ENCODE results near the gene CCN2. TPM values are rescaled to one million over a fixed set of nuclear protein-coding genes. Genes with fewer than 3 reads are reported as not detected.
A peak's percentile ranks its signal among the peaks of the same experiment; 100 is the strongest.

CCN2 gene
- total RNA-seq, 2 experiments from 2014 or later: 0.36 TPM; not detected in 1

DNA sequence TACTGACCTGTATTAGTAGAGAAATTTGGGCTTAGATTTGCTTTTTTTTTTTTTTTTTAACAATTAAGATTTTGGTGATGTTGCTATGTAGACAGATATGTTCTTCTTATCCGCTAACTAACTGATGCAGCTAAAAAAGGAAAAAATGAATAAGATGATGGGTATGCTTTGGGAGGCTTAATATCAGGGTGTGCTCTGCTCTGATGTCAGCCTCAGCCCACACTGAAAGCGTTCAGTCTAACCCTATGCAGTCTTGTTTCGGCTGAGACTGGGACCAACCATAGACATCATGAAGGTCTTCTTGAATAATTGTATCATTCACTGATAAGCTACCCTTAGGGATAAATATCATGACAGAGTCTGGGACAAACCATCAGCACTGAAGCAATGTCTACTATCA lies 6.9 kb upstream of the CCN2 start:
- H4K20me1 ChIP-seq (ENCODE audit: insufficient read depth, low read length): no peaks in the 10 kb centered on the region
- H3K9me2 ChIP-seq (ENCODE audit: insufficient read depth, low read length): no peaks in the 10 kb centered on the region
- CTCF ChIA-PET (ENCODE audit: unreplicated experiment): no interaction called here
- no peaks in the 10 kb centered on the region for H3K79me2 ChIP-seq (ENCODE audit: insufficient read depth, low read depth, low read length)
- TF ChIP-seq EZH2phosphoT487 (IDR thresholded peaks at IDR 0.05; ENCODE audit: borderline replicate concordance, low read depth, low read length): no peak
- TF ChIP-seq, protein P1, sequence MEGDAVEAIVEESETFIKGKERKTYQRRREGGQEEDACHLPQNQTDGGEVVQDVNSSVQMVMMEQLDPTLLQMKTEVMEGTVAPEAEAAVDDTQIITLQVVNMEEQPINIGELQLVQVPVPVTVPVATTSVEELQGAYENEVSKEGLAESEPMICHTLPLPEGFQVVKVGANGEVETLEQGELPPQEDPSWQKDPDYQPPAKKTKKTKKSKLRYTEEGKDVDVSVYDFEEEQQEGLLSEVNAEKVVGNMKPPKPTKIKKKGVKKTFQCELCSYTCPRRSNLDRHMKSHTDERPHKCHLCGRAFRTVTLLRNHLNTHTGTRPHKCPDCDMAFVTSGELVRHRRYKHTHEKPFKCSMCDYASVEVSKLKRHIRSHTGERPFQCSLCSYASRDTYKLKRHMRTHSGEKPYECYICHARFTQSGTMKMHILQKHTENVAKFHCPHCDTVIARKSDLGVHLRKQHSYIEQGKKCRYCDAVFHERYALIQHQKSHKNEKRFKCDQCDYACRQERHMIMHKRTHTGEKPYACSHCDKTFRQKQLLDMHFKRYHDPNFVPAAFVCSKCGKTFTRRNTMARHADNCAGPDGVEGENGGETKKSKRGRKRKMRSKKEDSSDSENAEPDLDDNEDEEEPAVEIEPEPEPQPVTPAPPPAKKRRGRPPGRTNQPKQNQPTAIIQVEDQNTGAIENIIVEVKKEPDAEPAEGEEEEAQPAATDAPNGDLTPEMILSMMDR (conservative IDR thresholded peaks at IDR 0.05; ENCODE audit: low read length): no peak
- POLR2A ChIA-PET: interaction anchor here (0.6 to 1.0 kb wide), 4 partner anchors 12 to 1222 kb away, joined by 3 to 8 read pairs (median 3); no protein-coding TSS in a partner anchor
- intact Hi-C loops (cut with micrococcal nuclease; ENCODE audit: unreplicated experiment): no loop called here
- H3K36me3 ChIP-seq (ENCODE audit: insufficient read depth, low read length): no peaks in the 10 kb centered on the region
- no TSS peak for BruUV-seq (replicated peaks)
- no peak overlapping the region for H3K4me3 ChIP-seq (ENCODE audit: low read depth, low read length, poor library complexity, severe bottlenecking)
- H3K9me3 ChIP-seq (ENCODE audit: low read length): no peaks in the 10 kb centered on the region
- no peak for DNase-seq (ENCODE audit: low spot score)
- no peaks in the 10 kb centered on the region for H3K4me1 ChIP-seq (ENCODE audit: insufficient read depth, low read length, poor library complexity, severe bottlenecking)
- H3K4me2 ChIP-seq (ENCODE audit: low read length): no peak overlapping the region
- no peak overlapping the region for H2AFZ ChIP-seq (ENCODE audit: low read length)
- no peak overlapping the region for H3K27ac ChIP-seq (ENCODE audit: low read depth, low read length, poor library complexity, severe bottlenecking)

DNA sequence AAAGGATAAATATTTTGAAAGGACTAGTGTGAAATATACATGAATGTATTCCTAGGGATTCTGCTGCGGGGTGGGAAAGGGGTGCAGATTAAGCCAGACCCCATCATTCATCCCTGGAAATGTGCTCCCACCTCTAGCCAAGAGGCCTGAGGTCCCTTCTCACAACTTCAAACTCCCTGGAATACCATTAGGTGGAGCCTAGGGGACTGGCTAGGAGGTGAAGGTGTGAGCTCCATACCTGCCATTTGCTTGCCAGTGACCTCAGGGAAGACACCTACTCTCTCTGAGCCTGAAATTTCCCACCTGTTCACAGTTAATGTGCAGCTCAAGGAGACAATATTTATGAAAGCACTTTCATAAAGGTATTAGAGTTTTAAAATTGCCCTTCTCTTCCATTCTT lies 4.7 kb upstream of the CCN2 start:
- Histone ChIP-seq H3K36me3 (ENCODE audit: insufficient read depth, low read length) (no peaks in the 10 kb centered on the region), H3K9me3 (ENCODE audit: low read length) (no peaks in the 10 kb centered on the region), H3K27ac (ENCODE audit: low read depth, low read length, poor library complexity, severe bottlenecking) (no peak overlapping the region), H3K9me2 (ENCODE audit: insufficient read depth, low read length) (no peaks in the 10 kb centered on the region), H3K79me2 (ENCODE audit: insufficient read depth, low read depth, low read length) (no peaks in the 10 kb centered on the region), H3K4me3 (ENCODE audit: low read depth, low read length, poor library complexity, severe bottlenecking) (no peak overlapping the region), H3K4me2 (ENCODE audit: low read length) (no peak overlapping the region), H2AFZ (ENCODE audit: low read length) (0 out of 2 replicates have a peak overlapping the region, but pooled peaks have one; percentile 60), H3K4me1 (ENCODE audit: insufficient read depth, low read length, poor library complexity, severe bottlenecking) (no peaks in the 10 kb centered on the region), H4K20me1 (ENCODE audit: insufficient read depth, low read length) (no peaks in the 10 kb centered on the region)
- intact Hi-C loops (cut with micrococcal nuclease; ENCODE audit: unreplicated experiment): no loop called here
- no TSS peak for BruUV-seq (replicated peaks)
- TF ChIP-seq, protein P1 (conservative IDR thresholded peaks at IDR 0.05; ENCODE audit: low read length): no peak
- no peak for TF ChIP-seq EZH2phosphoT487 (IDR thresholded peaks at IDR 0.05; ENCODE audit: borderline replicate concordance, low read depth, low read length)
- no peak for DNase-seq (ENCODE audit: low spot score)
- CTCF ChIA-PET (ENCODE audit: unreplicated experiment): no interaction called here
- POLR2A ChIA-PET: interaction anchor here (0.8 to 1.0 kb wide), 3 partner anchors 10 to 24 kb away, joined by 3 to 6 read pairs (median 3); no protein-coding TSS in a partner anchor

DNA sequence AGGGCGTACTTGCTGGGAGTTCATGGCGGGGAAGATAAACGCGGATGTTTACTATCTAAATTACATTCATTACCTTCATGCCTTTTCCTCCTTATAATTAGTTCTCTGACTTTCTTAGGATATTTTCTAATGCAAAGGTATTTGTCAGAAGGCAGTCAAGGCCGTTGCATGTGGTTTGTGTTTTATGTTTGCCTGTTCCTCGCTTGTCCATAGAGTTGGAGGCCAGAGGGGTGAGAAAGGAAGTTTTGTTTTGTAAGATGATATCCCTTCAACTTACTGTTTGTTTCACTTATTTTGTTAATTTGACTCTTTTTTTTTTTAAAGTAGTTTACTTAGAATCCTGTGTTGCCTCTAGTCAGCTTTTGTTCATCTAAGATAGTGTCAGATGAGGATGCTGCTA lies 4.0 kb upstream of the CCN2 start:
- intact Hi-C loops (cut with micrococcal nuclease; ENCODE audit: unreplicated experiment): no loop called here
- Histone ChIP-seq H3K4me2 (ENCODE audit: low read length) (no peak overlapping the region), H3K4me1 (ENCODE audit: insufficient read depth, low read length, poor library complexity, severe bottlenecking) (no peaks in the 10 kb centered on the region), H3K9me3 (ENCODE audit: low read length) (no peaks in the 10 kb centered on the region), H3K9me2 (ENCODE audit: insufficient read depth, low read length) (no peaks in the 10 kb centered on the region), H3K36me3 (ENCODE audit: insufficient read depth, low read length) (no peaks in the 10 kb centered on the region), H2AFZ (ENCODE audit: low read length) (peak overlapping the region; percentile 60), H3K4me3 (ENCODE audit: low read depth, low read length, poor library complexity, severe bottlenecking) (no peak overlapping the region), H3K79me2 (ENCODE audit: insufficient read depth, low read depth, low read length) (no peaks in the 10 kb centered on the region), H3K27ac (ENCODE audit: low read depth, low read length, poor library complexity, severe bottlenecking) (no peak overlapping the region), H4K20me1 (ENCODE audit: insufficient read depth, low read length) (no peaks in the 10 kb centered on the region)
- no peak for TF ChIP-seq EZH2phosphoT487 (IDR thresholded peaks at IDR 0.05; ENCODE audit: borderline replicate concordance, low read depth, low read length)
- TF ChIP-seq, protein P1 (conservative IDR thresholded peaks at IDR 0.05; ENCODE audit: low read length): no peak
- BruUV-seq (replicated peaks): no TSS peak
- ChIA-PET POLR2A (no interaction called here), CTCF (ENCODE audit: unreplicated experiment) (no interaction called here)
- DNase-seq (ENCODE audit: low spot score): no peak

Measured in OCI-LY7 (cell line).